SK-N-DZ (cell line): ENCODE measurements around the gene AOC3.
"Not testable (repeated sequence)": the region's sequence is repeated elsewhere in the genome, so short reads cannot be mapped to it uniquely, and the experiment has no call there.

Source experiments
- DNase-seq: peaks from one replicate; pipeline ENCODE4 v3.0.0-alpha.2; 2015; ENCODE audit warnings: low spot score
- small RNA-seq, 2 experiments: library from RNA; depleted of rRNA; stranded (forward); fragments of <200 nt; gene quantifications; one replicate each; pipeline ENCODE3, GENCODE V24; 2014

The AOC3 gene

GRCh38 chr17:42889809-42890208, 38.8 kb downstream of the AOC3 start:
- no peak for DNase-seq

GRCh38 chr17:42891539-42892152, 40.6 kb downstream of the AOC3 start:
- no peak for DNase-seq

GRCh38 chr17:42893359-42893758, 42.4 kb downstream of the AOC3 start:
- DNase-seq, result no peak

GRCh38 chr17:42894283-42895184, 43.5 kb downstream of the AOC3 start:
- DNase-seq, result no peak

GRCh38 chr17:42895185-42895555, 44.2 kb downstream of the AOC3 start:
- no peak for DNase-seq

- DNase-seq, result no peak
These were observed 47.3 kb downstream of the AOC3 start for GRCh38 chr17:42898147-42898811.

- DNase-seq, result not testable (repeated sequence)
These were observed 49.0 kb downstream of the AOC3 start for GRCh38 chr17:42899981-42900380.

- DNase-seq, result no peak
These were observed 49.7 kb downstream of the AOC3 start, which contains the start of gene G6PC1 for GRCh38 chr17:42900460-42901331. TSS of gene G6PC1 (plus strand) at chr17:42900799. CDS start at chr17:42900877, 78 bp downstream.

- DNase-seq, result no peak
These were observed 50.7 kb downstream of the AOC3 start for GRCh38 chr17:42901535-42902229.

- no peak for DNase-seq
These were observed 53.1 kb downstream of the AOC3 start for GRCh38 chr17:42904110-42904469.

- no peak for DNase-seq
These were observed 55.9 kb downstream of the AOC3 start for GRCh38 chr17:42906772-42907446.

Small RNA genes lying within 50 kb of the gene (small RNA-seq; reads per million reads assigned to genes)
- 0 reads per million in 2 experiments for gene MIR6781
- 0 reads per million in 2 experiments for gene RNU6-287P
